Measurements from ENCODE around the gene YIPF5.
A peak's percentile ranks its signal among the peaks of the same experiment; 100 is the strongest.

YIPF5 gene

GRCh38 chr5:144170276-144171024 lies at the start of gene YIPF5, which contains the start of gene KCTD16:
Gene YIPF5 (minus strand): TSS chr5:144170659. CDS start chr5:144169955, 704 bp downstream.
Gene KCTD16 (plus strand): TSS chr5:144170873.
- DNase-seq (ENCODE audit: low spot score): peak; percentile 95

DNA sequence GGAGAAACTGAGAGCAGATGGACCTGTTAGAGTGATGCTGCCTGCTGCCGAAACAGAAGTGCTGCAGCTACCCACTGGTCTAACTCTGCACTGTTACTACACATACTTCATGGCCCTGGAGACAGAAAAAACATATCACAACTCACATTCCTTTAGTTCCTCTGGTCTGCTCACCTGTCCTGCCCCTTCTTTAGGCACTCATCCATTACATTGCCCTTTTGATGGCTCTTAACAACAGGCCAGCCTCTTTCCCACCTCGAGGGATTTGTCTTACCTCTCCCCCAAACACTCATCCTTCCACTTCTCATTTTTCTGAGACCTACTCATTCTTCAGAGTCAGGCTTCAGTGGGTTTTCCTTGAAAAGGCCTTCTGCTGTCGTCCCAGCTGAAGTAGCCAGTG lies 49.4 kb upstream of the YIPF5 start:
- no peak for DNase-seq (ENCODE audit: low spot score)

DNA sequence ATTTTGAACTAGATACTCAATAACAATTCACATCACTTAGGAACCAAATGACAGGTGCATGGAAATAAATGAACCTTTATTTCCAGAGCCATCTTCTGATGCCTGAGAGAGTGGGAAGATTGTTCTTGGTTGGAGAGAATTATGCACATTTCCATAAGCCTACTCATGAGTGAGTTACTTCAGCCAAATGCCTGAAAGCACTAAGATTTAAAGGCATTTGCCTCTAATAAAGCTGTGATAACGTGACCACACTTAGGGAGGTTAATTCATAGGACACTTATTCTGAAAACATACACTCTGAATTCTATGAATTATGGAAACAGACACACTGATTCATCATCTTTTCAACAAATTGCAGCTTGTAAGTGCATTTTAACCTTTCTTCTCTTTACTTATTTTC lies 40.2 kb upstream of the YIPF5 start:
- DNase-seq (ENCODE audit: low spot score): no peak

GRCh38 chr5:144209361-144209760 lies 38.9 kb upstream of the YIPF5 start:
- DNase-seq (ENCODE audit: low spot score): no peak

GRCh38 chr5:144207875-144208444 lies 37.5 kb upstream of the YIPF5 start:
- DNase-seq (ENCODE audit: low spot score): no peak

- no peak for DNase-seq (ENCODE audit: low spot score)
Measured at GRCh38 chr5:144206141-144206540, 35.7 kb upstream of the YIPF5 start.

DNA sequence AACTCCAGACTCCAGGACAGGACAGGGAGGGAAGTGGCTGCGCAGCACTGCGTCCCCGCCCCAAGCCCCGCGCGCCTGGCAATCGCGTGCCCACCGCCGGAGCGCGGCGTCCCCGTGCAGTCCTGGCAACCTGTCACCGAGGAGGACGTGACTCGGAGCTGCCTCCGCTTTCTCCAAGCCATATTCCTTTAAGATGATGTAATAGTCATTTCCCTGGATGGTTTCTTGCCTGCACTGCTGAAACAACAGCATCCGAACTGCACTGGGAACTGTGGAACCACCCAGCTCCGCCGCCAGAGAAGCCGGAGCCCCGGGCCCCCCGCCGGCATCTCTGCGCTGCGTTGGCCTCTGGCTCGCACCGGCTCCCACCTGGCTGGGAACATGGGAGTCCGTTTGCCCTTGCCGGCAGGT lies 34.7 kb upstream of the YIPF5 start:
- DNase-seq (ENCODE audit: low spot score): peak; percentile 28

DNA sequence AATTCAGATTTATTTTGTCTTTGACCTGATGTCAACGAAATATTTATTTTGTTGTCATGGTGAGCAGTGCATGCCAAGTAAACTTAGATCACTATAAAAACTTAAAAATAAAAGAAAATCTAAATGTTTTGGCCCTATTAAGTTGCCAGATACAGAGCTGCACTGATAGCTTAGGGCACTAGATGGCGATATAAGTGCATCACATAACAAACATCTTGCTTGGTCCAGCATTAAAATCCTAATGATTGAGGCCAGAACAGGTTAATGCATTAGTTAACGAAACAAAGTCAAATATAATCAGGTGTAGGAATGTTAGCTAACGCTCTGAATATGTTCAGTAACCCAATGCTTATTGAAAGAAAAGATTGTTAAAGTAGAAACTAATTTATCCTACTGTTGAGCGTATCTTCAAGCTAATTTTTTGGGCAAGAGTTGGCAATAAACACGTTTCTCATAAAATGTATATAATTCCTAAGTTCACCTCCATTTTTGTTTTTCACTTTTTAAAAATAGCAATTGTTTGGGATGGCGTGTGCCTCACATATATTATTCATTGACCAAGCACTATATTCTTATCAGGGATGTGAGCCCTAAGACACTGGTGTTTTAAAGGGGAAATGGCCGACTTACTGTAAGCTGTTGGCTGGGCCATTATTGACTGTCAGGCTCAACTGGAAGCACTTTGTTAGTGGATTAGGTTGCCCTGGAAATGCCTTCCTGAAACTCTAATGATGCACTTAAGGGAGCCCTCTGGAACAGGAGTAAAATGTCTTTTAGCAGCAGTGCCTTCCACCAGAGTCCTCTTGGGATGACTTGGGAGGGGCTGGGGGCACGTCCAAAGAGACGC lies 33.5 kb upstream of the YIPF5 start:
- peak; percentile 37 for DNase-seq (ENCODE audit: low spot score)

- DNase-seq (ENCODE audit: low spot score): no peak
Measured at GRCh38 chr5:144202726-144203125, 32.3 kb upstream of the YIPF5 start.

- DNase-seq (ENCODE audit: low spot score): no peak
Measured at GRCh38 chr5:144202072-144202471, 31.6 kb upstream of the YIPF5 start.

DNA sequence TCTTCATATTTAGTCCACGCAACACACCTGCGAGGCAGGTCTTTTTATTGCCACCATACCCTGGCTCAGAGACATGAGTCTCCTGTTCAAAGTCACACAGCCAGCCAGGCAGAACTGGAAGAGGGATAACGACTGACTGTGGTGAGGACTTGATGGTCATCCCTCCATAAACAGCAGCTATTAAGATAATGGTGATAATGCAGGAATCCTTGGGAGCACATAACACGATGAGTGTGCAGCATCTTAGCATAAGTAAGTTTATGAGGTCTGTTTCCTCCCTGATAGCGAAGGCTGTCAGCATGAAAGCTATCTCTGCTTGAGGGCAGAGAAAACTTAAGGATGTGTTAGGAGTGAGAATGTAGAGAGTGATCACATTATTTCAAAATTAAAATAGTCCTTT lies 31.1 kb upstream of the YIPF5 start:
- DNase-seq (ENCODE audit: low spot score): no peak

- no peak for DNase-seq (ENCODE audit: low spot score)
Measured at GRCh38 chr5:144198386-144198785, 27.9 kb upstream of the YIPF5 start.

- no peak for DNase-seq (ENCODE audit: low spot score)
Measured at GRCh38 chr5:144196612-144197011, 26.2 kb upstream of the YIPF5 start.

DNA sequence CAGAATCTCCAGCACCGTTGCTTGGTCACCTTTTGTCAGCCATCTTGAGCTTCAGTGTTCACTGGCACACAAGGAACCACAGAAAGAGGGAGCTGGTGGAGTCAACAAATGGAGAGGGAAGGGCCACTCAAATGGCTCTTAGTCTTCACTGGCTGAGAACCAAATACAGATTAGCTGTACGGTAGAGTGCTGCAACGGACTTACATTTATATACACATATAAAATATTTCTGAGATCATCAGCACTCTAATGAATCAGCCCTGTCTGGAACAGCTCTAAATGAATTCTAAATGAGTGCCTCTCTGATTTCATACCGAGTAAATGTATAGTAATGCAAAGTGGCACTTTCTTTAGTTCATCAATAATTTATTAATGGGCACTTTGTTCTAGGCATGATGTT lies 25.0 kb upstream of the YIPF5 start:
- DNase-seq (ENCODE audit: low spot score): no peak

DNA sequence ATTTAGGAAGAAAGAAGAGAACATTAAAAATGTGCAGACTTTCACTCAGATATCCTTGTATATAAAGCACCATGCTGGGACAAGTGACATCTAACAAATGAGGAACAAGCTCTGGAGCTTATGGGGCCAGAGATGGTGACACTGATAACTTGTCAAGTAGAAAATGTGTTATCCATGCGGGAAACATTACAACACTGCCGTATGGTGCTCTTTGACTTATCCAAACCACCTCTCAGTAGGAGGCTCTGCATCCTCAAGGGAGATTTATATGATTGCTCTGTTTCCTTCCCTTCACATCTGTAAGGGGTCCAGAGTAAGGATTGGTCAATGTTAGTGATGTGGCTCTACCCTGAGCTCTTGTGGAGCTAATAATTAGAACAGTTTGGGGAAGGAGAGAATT lies 23.7 kb upstream of the YIPF5 start:
- no peak for DNase-seq (ENCODE audit: low spot score)

DNA sequence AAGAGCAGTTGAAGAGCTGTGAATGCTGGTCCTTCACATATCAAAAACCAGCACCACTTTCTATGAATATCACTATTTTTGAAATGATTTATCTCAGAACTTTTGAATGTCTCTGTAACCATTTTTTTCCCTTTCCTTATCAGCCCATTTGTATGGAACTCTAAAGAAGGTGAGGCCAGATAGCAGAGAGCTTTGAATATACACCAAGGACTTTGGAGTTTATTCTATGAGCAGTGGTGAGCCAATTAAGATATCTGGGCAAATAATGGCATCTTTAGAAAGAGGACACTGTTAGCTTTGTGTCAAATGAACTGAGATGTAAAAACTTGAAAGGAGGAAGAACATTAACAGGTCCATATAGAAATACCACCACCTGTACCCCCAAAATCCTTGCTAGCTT lies 22.2 kb upstream of the YIPF5 start:
- no peak for DNase-seq (ENCODE audit: low spot score)

DNA sequence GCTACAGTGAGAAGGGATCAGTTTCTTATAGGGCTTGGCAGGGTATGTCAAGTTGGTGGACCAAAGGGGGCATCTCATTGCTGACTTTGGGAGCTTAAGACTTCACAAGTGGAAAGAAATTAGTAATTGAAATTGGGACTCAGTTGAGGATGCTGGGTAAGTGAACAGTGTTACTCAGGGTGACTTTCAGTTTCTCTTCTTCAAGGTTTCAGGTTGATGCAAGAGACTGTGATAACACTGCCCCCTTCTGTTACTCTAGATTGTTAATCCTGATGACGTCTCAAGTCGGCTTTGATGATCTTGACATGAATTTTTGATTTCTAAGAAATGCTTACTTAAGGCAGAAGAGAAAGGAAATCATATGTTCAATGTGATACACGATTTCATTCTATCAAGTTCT lies 21.5 kb upstream of the YIPF5 start:
- peak; percentile 19 for DNase-seq (ENCODE audit: low spot score)

DNA sequence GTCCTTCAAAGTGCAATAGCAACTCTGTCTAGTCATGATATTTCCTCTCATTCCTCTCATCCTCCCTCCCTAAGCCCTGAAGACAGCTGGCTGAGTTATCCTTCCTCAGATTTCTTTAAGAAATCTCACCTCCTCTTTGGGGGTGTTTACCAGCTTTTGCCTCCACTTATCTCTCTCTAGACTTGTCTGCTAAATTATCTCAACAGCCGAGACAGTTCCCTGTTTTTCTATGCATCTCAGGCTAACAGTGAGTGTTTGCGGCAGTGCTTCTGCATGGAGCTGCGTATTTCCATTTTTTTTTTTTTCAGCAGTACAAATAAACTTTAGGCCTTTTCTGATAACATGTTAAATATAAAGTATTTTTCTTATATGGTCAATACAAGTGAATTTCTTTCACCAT lies 21.1 kb upstream of the YIPF5 start:
- no peak for DNase-seq (ENCODE audit: low spot score)

DNA sequence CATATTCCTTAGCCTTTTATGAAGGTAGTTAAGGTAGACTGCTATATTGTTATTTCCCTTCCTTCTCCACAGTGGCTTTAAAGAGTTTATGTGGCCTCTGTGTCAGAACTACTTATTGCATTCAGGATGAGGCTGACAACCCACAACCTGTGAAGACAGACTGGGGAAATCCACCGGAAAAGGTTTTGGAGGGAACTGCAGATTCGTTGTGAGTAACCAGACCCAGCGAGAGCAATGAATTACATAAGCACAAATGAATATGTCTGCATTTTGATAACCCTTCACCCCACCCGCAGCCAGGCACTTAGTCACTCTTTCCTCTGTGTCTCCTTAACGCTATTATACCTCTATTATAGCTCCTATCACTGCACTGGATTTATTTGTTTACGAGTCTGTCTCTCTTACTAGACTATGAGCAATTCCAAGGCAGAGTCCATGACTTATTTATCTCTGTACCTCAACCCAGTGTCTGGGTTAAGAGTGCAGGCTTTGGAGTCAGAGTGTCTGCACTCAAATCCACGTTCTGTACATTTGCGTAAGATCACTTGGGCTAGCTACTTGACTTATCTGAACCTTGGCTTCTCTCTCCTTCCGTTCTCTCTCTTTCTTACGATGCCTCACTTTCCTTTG lies 19.5 kb upstream of the YIPF5 start:
- DNase-seq (ENCODE audit: low spot score): no peak

DNA sequence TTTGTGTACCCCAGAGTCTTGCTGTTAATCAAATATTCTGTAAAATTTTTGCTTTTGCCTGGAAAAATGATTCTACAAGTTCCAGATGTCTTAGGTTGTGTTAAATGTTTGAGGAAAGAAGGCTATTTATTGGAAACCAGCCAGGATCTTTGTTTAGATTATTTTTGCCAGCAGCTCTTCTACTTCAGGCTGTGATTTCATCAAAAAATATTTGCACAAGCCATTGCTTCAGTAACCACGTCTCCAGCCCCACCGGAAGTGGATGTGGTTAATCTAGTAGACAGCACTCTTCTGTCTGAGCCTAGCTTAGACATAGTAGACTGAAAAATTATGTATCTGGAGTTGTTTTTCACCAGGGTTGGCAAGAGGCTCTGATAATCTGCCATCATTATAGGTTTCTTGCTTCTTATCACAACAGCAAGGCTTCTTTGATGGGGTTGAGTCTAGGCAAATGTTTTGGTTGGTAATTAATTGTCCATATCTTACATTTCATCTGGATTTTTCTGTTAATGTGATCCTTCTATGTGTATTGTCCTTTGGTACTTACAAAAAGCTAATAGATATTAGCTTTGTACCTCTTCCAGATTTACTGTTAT lies 17.3 kb upstream of the YIPF5 start:
- no peak for DNase-seq (ENCODE audit: low spot score)

- no peak for DNase-seq (ENCODE audit: low spot score)
Measured at GRCh38 chr5:144183254-144183889, 12.9 kb upstream of the YIPF5 start.

DNA sequence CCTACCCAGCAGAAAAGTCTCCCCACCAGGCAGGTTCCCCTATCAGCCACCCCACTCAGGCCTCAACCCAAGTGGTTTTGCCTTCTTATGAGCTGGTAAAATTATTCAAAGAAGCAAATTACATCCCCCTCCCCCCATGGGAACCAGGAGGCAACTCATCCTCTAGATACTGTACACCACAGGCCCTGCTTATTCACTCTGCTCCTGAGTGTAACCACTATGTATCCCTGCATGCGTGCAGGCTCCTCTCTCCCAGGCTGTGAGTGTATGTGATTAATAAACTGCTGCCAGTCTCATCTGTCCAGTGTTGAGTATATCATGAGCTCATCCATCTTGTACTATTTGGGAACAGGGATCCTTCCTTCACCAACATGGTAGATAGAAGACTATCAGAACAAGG lies 8.8 kb upstream of the YIPF5 start:
- DNase-seq (ENCODE audit: low spot score): no peak

All from iPS-NIHi11 (cell line).